ENCODE measurements around the gene CCDC60. TPM values are rescaled to one million over a fixed set of nuclear protein-coding genes. Genes with fewer than 3 reads are reported as not detected.

CCDC60 gene
- total RNA-seq, 1 donor from 2014 or later, result not detected

GRCh38 chr12:119461636-119462214, 127.2 kb downstream of the CCDC60 start:
- Mint-ChIP-seq H3K9me3 (peaks cover 11% of the 10 kb centered on the region), H3K27me3 (peaks cover 4% of the 10 kb centered on the region), H3K4me3 (no peak overlapping the region), H3K4me1 (no peaks in the 10 kb centered on the region), H3K27ac (no peak overlapping the region), H3K36me3 (ENCODE audit: low read depth) (no peaks in the 10 kb centered on the region)
- CTCF ChIA-PET, result no interaction called here
- intact Hi-C loops (cut with micrococcal nuclease), result no loop called here
- TF ChIP-seq, protein P1, sequence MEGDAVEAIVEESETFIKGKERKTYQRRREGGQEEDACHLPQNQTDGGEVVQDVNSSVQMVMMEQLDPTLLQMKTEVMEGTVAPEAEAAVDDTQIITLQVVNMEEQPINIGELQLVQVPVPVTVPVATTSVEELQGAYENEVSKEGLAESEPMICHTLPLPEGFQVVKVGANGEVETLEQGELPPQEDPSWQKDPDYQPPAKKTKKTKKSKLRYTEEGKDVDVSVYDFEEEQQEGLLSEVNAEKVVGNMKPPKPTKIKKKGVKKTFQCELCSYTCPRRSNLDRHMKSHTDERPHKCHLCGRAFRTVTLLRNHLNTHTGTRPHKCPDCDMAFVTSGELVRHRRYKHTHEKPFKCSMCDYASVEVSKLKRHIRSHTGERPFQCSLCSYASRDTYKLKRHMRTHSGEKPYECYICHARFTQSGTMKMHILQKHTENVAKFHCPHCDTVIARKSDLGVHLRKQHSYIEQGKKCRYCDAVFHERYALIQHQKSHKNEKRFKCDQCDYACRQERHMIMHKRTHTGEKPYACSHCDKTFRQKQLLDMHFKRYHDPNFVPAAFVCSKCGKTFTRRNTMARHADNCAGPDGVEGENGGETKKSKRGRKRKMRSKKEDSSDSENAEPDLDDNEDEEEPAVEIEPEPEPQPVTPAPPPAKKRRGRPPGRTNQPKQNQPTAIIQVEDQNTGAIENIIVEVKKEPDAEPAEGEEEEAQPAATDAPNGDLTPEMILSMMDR (IDR thresholded peaks at IDR 0.05), result no peak
- ATAC-seq (ENCODE audit: low read depth), result no peak
- POLR2A ChIA-PET, result no interaction called here
- DNase-seq, result no peak

GRCh38 chr12:119463211-119463926, 128.8 kb downstream of the CCDC60 start:
- Mint-ChIP-seq H3K27ac (no peak overlapping the region), H3K4me1 (no peaks in the 10 kb centered on the region), H3K36me3 (ENCODE audit: low read depth) (no peaks in the 10 kb centered on the region), H3K4me3 (no peak overlapping the region), H3K9me3 (peaks cover 11% of the 10 kb centered on the region), H3K27me3 (peaks cover 2% of the 10 kb centered on the region)
- CTCF ChIA-PET, result no interaction called here
- no peak for ATAC-seq (ENCODE audit: low read depth)
- intact Hi-C loops (cut with micrococcal nuclease), result no loop called here
- TF ChIP-seq, protein P1 (IDR thresholded peaks at IDR 0.05), result no peak
- DNase-seq, result no peak
- POLR2A ChIA-PET, result no interaction called here

- TF ChIP-seq, protein P1 (IDR thresholded peaks at IDR 0.05), result no peak
- Mint-ChIP-seq H3K9me3 (peaks cover 3% of the 10 kb centered on the region), H3K27me3 (peaks cover 2% of the 10 kb centered on the region), H3K4me3 (no peak overlapping the region), H3K36me3 (ENCODE audit: low read depth) (no peaks in the 10 kb centered on the region), H3K27ac (no peak overlapping the region), H3K4me1 (no peaks in the 10 kb centered on the region)
- ATAC-seq (ENCODE audit: low read depth) (no peak), DNase-seq (no peak)
- ChIA-PET POLR2A (no interaction called here), CTCF (no interaction called here)
- intact Hi-C loops (cut with micrococcal nuclease), result no loop called here
Observed at GRCh38 chr12:119468296-119468695, 133.8 kb downstream of the CCDC60 start.

DNA sequence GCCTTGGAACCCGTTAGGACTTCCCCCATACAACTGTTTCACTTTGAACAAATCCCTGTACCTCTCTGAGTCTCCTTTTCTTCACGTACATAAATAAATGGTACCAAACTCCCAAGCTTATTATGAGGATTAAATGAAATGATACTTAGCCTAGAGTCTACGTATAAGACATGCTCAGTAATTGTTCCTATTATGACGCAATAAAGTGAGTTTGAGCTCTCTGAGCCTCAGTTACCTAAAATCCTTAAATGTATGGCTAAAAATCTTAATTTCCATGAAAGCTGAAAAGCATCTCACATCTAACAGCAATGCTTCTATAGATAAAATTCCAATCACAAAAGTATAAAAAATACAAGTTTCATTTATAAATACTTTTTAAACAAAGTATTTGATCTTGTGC, 141.1 kb downstream of the CCDC60 start:
- Mint-ChIP-seq H3K9me3 (peaks cover 3% of the 10 kb centered on the region), H3K27me3 (peaks cover 2% of the 10 kb centered on the region), H3K4me3 (no peak overlapping the region), H3K27ac (no peak overlapping the region), H3K36me3 (ENCODE audit: low read depth) (no peaks in the 10 kb centered on the region), H3K4me1 (no peaks in the 10 kb centered on the region)
- DNase-seq (no peak), ATAC-seq (ENCODE audit: low read depth) (no peak)
- TF ChIP-seq, protein P1 (IDR thresholded peaks at IDR 0.05), result no peak
- ChIA-PET POLR2A (no interaction called here), CTCF (no interaction called here)
- intact Hi-C loops (cut with micrococcal nuclease), result no loop called here

DNA sequence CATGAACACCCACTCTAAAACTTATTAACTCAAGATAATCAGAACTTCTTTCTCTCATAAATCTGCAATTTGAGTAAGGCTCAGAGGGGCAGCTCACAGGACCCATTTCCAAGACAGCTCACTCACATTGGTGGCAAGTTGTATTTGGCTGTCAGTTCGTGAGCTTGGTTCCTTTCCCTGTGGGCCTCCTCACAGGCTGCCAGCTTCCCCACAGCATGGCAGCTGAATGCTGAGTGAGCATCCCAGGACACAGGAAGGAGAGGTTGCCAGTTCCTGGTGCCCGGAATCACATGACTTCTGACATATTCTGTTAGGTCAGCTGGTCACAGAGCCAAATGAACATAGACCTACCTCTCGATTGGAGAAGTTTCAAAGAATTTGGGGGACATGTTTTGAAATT, 142.4 kb downstream of the CCDC60 start:
- no peak for DNase-seq
- Mint-ChIP-seq H3K4me3 (no peak overlapping the region), H3K36me3 (ENCODE audit: low read depth) (no peaks in the 10 kb centered on the region), H3K27ac (no peak overlapping the region), H3K27me3 (peaks cover 2% of the 10 kb centered on the region), H3K9me3 (peaks cover 3% of the 10 kb centered on the region), H3K4me1 (no peaks in the 10 kb centered on the region)
- CTCF ChIA-PET, result no interaction called here
- intact Hi-C loops (cut with micrococcal nuclease), result no loop called here
- POLR2A ChIA-PET, result no interaction called here
- TF ChIP-seq, protein P1 (IDR thresholded peaks at IDR 0.05), result no peak
- ATAC-seq (ENCODE audit: low read depth), result no peak

All from activated B cell treated with CpG ODN at 0.5 μM for 24 hours (primary cell).